GM23248 (cell line): ENCODE results near the gene MDGA2.

Experiments
- EZH2 ChIP-seq: fragments of 200-600 bp; sonication (generic); IDR thresholded peaks from 2 replicates; pipeline ENCODE4 v1.6.1; 2018; ENCODE audit warnings: antibody characterized with exemption, mild to moderate bottlenecking; ENCODE audit not compliant: insufficient read depth, poor library complexity, severe bottlenecking
- EZH2phosphoT487 ChIP-seq: fragments of 200-600 bp; sonication (generic); IDR thresholded peaks from 2 replicates; pipeline ENCODE4 v1.6.1; 2018; ENCODE audit warnings: antibody characterized with exemption, moderate library complexity, mild to moderate bottlenecking, low read depth; ENCODE audit not compliant: insufficient read depth

DNA sequence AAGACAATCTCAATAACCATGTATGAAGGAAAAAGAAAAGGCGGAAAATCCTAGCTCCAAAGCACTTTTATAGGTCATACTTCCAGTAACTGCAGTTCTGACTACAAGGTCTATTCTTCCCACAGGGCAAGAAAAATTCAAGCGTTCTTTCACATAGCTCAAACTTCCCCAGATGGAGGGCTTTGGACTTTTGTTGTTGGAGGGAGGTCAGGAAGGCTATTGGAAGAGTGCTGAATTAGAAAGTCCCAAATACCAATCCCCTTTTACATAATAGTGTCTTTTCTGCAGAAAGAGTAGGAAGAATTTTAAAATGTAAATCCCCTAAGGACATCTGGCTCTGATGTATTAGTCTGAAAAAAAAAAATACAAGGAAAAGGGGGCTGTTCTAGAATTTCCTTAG is 309.4 kb downstream of the MDGA2 start:
- TF ChIP-seq EZH2 (no peak), EZH2phosphoT487 (no peak)
